ENCODE measurements around the gene MFRP. TPM values are rescaled to one million over a fixed set of nuclear protein-coding genes. Genes with fewer than 3 reads are reported as not detected.

Gene MFRP
- not detected in 2 replicates for polyA plus RNA-seq (2012; rRNA removed)
- polyA plus RNA-seq (2012; cell fraction: cytosol; rRNA removed): not detected in 2 replicates
- not detected in 2 replicates for polyA plus RNA-seq (2012; cell fraction: nucleus; rRNA removed)

GRCh38 chr11:119346605-119347004, at the start of gene MFRP:
Gene MFRP, minus strand, starts transcription at chr11:119346705. Its CDS starts 192 bp downstream, at chr11:119346513.
- Histone ChIP-seq H2AFZ (ENCODE audit: low read depth) (no peak within 1 kb of the TSS), H3K36me3 (replicated peaks in 1 of 2; ENCODE audit: control insufficient read depth in 1 of 2, insufficient read depth in 2 of 2, low read length in 1 of 2) (no peaks in the 10 kb centered on the region), H3K9me3 (no peaks in the 10 kb centered on the region), H4K20me1 (ENCODE audit: insufficient read depth) (no peaks in the 10 kb centered on the region), H3K9me2 (no peaks in the 10 kb centered on the region), H3F3A (replicated peaks; ENCODE audit: insufficient read depth) (no peaks in the 10 kb centered on the region), H3K4me2 (no peak within 1 kb of the TSS), H3K79me2 (ENCODE audit: insufficient read depth) (no peaks in the 10 kb centered on the region), H3K4me3 (ENCODE audit: low read depth in 2 of 2, low read length in 1 of 2) (no peak within 1 kb of the TSS), H3K27ac (ENCODE audit: low read depth in 2 of 2, low read length in 1 of 2) (no peak within 1 kb of the TSS), H3K4me1 (ENCODE audit: control insufficient read depth in 1 of 2, insufficient read depth in 2 of 2, low read depth in 1 of 2, low read length in 1 of 2) (peaks cover 0 to 7% of the 10 kb centered on the region in 2 experiments; a peak in 1 of 4 replicates), H3K27me3 (ENCODE audit: insufficient read depth) (no peaks in the 10 kb centered on the region; the same call in 1 of the 2 replicates), H3K9ac (no peak within 1 kb of the TSS)
- POLR2A ChIA-PET: no interaction called here
- 46% methylated on average over 6 of the region's 6 CpGs for WGBS (ENCODE audit: low lambda C conversion rate)
- CTCF ChIA-PET: interaction anchor here (1.6 to 11.0 kb wide), 5 partner anchors 8 to 134 kb away, joined by 3 to 90 read pairs (median 42); no protein-coding TSS in a partner anchor
- TF ChIP-seq, protein P1, sequence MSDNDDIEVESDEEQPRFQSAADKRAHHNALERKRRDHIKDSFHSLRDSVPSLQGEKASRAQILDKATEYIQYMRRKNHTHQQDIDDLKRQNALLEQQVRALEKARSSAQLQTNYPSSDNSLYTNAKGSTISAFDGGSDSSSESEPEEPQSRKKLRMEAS (IDR thresholded peaks at IDR 0.05; ENCODE audit: low read depth): no peak
- TF ChIP-seq, protein P2, sequence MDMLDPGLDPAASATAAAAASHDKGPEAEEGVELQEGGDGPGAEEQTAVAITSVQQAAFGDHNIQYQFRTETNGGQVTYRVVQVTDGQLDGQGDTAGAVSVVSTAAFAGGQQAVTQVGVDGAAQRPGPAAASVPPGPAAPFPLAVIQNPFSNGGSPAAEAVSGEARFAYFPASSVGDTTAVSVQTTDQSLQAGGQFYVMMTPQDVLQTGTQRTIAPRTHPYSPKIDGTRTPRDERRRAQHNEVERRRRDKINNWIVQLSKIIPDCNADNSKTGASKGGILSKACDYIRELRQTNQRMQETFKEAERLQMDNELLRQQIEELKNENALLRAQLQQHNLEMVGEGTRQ (IDR thresholded peaks at IDR 0.05; ENCODE audit: borderline replicate concordance, low read depth, low read length): no peak
- TF ChIP-seq NRF1 (IDR thresholded peaks at IDR 0.05; ENCODE audit: low read depth, low read length) (no peak), PBX3 (IDR thresholded peaks at IDR 0.05) (no peak), SMC3 (IDR thresholded peaks at IDR 0.05; ENCODE audit: low read depth, low read length) (no peak), TAF1 (IDR thresholded peaks at IDR 0.05; ENCODE audit: borderline replicate concordance, low read depth, low read length) (no peak), FOXM1 (IDR thresholded peaks at IDR 0.05; ENCODE audit: low read depth) (no peak), FOSL2 (IDR thresholded peaks at IDR 0.05; ENCODE audit: borderline replicate concordance, low read depth) (no peak), YY1 (IDR thresholded peaks at IDR 0.05; ENCODE audit: low read depth) (no peak), EZH2phosphoT487 (IDR thresholded peaks at IDR 0.05; ENCODE audit: borderline replicate concordance, low read depth) (no peak), EP300 (IDR thresholded peaks at IDR 0.05; ENCODE audit: borderline replicate concordance in 1 of 2, low read depth in 1 of 2, low read length in 1 of 2) (no peak), IRF3 (IDR thresholded peaks at IDR 0.05; ENCODE audit: low read depth, low read length) (no peak), FOXJ3 (CRISPR knock-in tag; IDR thresholded peaks at IDR 0.05) (no peak), TCF12 (IDR thresholded peaks at IDR 0.05) (no peak), GATA2 (CRISPR knock-in tag; IDR thresholded peaks at IDR 0.05) (no peak), CTCF (IDR thresholded peaks at IDR 0.05) (no peak), TEAD4 (IDR thresholded peaks at IDR 0.05; ENCODE audit: borderline replicate concordance, insufficient read depth) (no peak), RCOR1 (IDR thresholded peaks at IDR 0.05; ENCODE audit: low read length) (no peak)
- TF ChIP-seq, protein P3, sequence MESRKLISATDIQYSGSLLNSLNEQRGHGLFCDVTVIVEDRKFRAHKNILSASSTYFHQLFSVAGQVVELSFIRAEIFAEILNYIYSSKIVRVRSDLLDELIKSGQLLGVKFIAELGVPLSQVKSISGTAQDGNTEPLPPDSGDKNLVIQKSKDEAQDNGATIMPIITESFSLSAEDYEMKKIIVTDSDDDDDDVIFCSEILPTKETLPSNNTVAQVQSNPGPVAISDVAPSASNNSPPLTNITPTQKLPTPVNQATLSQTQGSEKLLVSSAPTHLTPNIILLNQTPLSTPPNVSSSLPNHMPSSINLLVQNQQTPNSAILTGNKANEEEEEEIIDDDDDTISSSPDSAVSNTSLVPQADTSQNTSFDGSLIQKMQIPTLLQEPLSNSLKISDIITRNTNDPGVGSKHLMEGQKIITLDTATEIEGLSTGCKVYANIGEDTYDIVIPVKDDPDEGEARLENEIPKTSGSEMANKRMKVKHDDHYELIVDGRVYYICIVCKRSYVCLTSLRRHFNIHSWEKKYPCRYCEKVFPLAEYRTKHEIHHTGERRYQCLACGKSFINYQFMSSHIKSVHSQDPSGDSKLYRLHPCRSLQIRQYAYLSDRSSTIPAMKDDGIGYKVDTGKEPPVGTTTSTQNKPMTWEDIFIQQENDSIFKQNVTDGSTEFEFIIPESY (IDR thresholded peaks at IDR 0.05; ENCODE audit: borderline replicate concordance, low read depth): no peak
- DNase-seq: no peak
